Activated CD8-positive, alpha-beta T cell treated with anti-CD3 and anti-CD28 coated beads, Interleukin-2, amount 10 ng/mL, durations not matched to agents 7 days and 5 days (primary cell): ENCODE data around the gene TERT. TPM values are rescaled to one million over a fixed set of nuclear protein-coding genes. Genes with fewer than 3 reads are reported as not detected.
"Not testable (repeated sequence)": the region's sequence is repeated elsewhere in the genome, so short reads cannot be mapped to it uniquely, and the experiment has no call there.

Experiments
- ATAC-seq: fragments of 150-1000 bp; cut with Tn5 transposase; one replicate; pipeline ENCODE4 v1.10.0; 2021; ENCODE audit warnings: moderate library complexity
- CTCF ChIA-PET: fragments of 350-600 bp; sonication (Branson Sonifier 250); formaldehyde crosslinking; loops from one replicate; lab custom pipeline; 2021; ENCODE audit warnings: antibody characterized with exemption; lab: Charles Lee
- POLR2A ChIA-PET: fragments of 350-600 bp; sonication (Branson Sonifier 250); formaldehyde crosslinking; loops from one replicate; lab custom pipeline; 2021; ENCODE audit warnings: antibody characterized with exemption; lab: Charles Lee
- DNase-seq: peaks from one replicate; pipeline ENCODE4 v3.0.0-alpha.2; 2020
- H3K27ac Mint-ChIP-seq: one replicate; pipeline ENCODE4 v1.8.0; 2021; ENCODE audit warnings: mild to moderate bottlenecking, mixed read lengths
- H3K27me3 Mint-ChIP-seq: one replicate; pipeline ENCODE4 v1.8.0; 2021; ENCODE audit warnings: low read depth, mixed read lengths
- H3K36me3 Mint-ChIP-seq: one replicate; pipeline ENCODE4 v1.8.0; 2021; ENCODE audit warnings: low read depth, mixed read lengths
- H3K4me1 Mint-ChIP-seq: one replicate; pipeline ENCODE4 v1.8.0; 2021; ENCODE audit warnings: low read depth, mixed read lengths
- H3K4me3 Mint-ChIP-seq: one replicate; pipeline ENCODE4 v1.8.0; 2021; ENCODE audit warnings: mild to moderate bottlenecking, mixed read lengths
- H3K9me3 Mint-ChIP-seq: one replicate; pipeline ENCODE4 v1.8.0; 2022; ENCODE audit warnings: mixed read lengths; ENCODE audit not compliant: insufficient read depth
- total RNA-seq, 2 experiments: library from RNA; stranded (reverse); gene quantifications; one replicate each; pipeline ENCODE4 v1.2.3, GENCODE V29; 2021

TERT gene
- total RNA-seq, 2 experiments from 2014 or later = 0.29 to 0.44 TPM

GRCh38 chr5:1337489-1338195 lies 42.8 kb upstream of the TERT start:
- Mint-ChIP-seq H3K27ac (no peak overlapping the region), H3K27me3 (no peaks in the 10 kb centered on the region), H3K4me3 (no peak overlapping the region), H3K9me3 (no peaks in the 10 kb centered on the region), H3K36me3 (peaks cover 61% of the 10 kb centered on the region), H3K4me1 (peaks cover 7% of the 10 kb centered on the region)
- DNase-seq = no peak
- ATAC-seq = no peak
- ChIA-PET POLR2A (no interaction called here), CTCF (no interaction called here)

DNA sequence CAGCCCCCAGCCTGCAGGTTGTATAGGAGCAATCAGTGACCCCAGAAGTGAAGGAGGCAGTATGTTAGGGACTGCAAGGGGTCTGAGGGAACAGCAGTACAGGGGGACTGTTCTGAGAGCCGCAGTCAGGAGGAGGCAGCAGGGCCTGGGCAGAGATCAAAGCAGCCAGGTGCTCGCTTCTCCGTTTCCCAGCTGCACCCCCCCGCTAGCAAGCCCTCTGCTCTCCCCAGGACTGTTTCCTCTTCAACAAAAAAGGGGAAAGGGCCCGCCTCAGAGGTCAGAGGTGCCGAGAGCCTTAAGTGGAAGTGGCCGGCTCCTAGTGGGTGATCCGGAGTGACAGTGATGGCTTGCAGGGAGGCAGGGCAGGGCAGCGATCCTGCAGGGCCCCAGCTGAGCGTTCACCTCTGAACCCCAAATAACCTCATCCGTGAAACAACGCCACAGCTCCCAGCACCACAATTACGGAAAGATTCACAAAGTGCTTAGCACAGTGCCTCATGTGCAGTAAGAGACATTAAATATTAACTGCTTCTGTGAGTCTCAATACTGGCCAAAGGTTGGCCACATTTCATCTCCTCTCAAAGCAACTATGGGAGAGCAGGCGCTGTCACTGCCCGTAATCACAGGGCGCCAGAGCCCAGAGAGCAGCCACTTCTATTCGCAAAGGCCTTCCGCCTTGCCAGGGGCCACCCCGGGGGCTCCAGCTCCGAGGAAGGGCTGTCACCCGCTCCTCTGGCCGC lies 42.1 kb upstream of the TERT start:
- CTCF ChIA-PET = no interaction called here
- no peak overlapping the region for H3K4me3 Mint-ChIP-seq
- DNase-seq (no peak), ATAC-seq (no peak)
- H3K36me3 Mint-ChIP-seq = peaks cover 55% of the 10 kb centered on the region
- no peaks in the 10 kb centered on the region for H3K9me3 Mint-ChIP-seq
- H3K27me3 Mint-ChIP-seq = no peaks in the 10 kb centered on the region
- H3K4me1 Mint-ChIP-seq = peaks cover 7% of the 10 kb centered on the region
- H3K27ac Mint-ChIP-seq = no peak overlapping the region
- POLR2A ChIA-PET = no interaction called here

- no peak for DNase-seq
- Mint-ChIP-seq H3K27ac (no peak overlapping the region), H3K4me1 (peaks cover 5% of the 10 kb centered on the region), H3K4me3 (no peak overlapping the region), H3K36me3 (peaks cover 53% of the 10 kb centered on the region), H3K27me3 (no peaks in the 10 kb centered on the region), H3K9me3 (no peaks in the 10 kb centered on the region)
- ChIA-PET CTCF (no interaction called here), POLR2A (no interaction called here)
- no peak for ATAC-seq
These were observed 41.3 kb upstream of the TERT start for GRCh38 chr5:1336106-1336561.

DNA sequence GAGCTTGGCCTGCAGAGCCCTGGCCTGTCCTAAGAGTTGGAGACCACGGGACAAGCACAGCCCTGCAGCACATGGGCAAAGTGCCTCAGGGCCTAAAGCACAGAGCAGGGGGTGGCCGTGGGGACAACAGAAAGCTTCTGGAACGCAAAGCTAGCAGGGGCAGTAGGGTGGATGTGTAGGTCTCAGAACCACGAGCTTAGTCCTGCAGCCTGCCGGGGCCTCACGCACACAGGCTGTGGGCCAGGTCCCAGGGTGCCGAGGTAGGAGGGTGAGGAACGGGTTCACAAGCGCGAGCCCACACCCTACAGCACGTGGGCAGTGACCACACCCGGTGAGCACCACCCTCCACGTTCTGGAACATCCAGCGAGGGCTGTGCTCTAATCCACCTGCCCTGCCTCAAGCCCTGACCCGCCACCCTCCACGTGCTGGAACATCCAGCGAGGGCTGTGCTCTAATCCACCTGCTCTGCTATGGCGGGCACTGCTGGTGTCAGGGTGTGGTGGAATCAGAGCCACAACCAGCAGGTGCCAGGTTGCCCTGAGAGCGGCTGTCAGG lies 40.8 kb upstream of the TERT start:
- POLR2A ChIA-PET = no interaction called here
- H3K27ac Mint-ChIP-seq = no peak overlapping the region

DNA sequence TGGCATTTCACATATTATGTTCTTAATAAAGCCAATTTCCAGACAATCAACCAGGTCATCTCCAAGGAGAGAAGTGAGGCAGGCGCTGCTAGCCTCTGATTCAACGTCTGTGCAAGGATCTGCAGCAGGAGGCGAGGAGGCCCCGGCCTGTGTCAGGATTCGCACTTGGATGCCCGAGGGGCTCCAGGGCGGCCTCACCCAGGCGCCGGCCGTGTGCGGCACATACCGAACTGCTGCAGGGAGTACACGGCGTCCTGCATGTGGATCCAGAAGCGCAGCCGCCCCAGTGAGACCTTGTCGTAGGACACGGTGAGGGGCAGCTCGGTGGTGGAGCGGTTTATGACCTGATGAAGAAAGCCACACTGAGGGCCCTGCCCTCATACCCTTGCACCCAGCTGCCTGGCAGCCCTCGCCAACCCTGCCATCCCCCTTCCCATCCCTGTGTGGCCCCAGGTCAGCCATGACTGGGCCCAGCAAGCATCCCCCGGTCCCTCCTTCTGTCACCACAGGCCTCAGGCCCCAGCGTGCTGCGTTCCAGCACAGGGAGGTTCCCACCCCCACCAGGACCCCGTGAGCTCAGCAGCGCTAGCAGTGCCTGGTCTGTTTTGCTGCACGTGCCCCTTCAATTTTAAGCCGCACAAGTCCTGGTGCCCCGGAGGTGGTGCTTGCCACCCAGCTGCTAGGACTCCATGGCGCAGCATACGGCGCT lies 40.1 kb upstream of the TERT start:
- Mint-ChIP-seq H3K9me3 (no peaks in the 10 kb centered on the region), H3K27me3 (no peaks in the 10 kb centered on the region), H3K4me3 (no peak overlapping the region), H3K4me1 (peaks cover 5% of the 10 kb centered on the region), H3K36me3 (peaks cover 52% of the 10 kb centered on the region), H3K27ac (no peak overlapping the region)
- DNase-seq (no peak), ATAC-seq (no peak)
- POLR2A ChIA-PET = no interaction called here
- CTCF ChIA-PET = no interaction called here

More for the DNA sequence above, 40.8 kb upstream of the TERT start:
- Mint-ChIP-seq H3K4me1 (peaks cover 5% of the 10 kb centered on the region), H3K4me3 (no peak overlapping the region), H3K9me3 (no peaks in the 10 kb centered on the region), H3K27me3 (no peaks in the 10 kb centered on the region), H3K36me3 (peaks cover 55% of the 10 kb centered on the region)
- no peak for ATAC-seq
- no peak for DNase-seq
- CTCF ChIA-PET = no interaction called here

DNA sequence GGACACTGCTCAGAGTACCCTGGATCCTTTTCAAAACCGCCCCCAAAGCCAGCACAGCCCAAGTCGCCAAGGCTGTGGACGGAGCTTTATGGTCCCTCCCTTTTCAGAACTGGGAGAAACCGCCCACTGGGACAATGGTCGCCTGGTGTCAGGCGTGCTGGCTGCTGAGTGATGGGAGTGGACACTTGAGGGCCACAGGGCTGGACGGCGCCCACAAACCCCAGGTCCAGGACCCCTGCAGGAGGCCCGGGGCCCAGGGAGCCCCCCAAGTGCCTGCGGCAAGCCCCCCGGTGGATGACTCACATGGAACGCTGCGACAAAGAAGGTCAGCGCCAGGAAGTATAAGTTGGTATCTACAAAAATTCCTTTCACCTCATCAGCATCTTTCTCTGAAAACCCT lies 39.1 kb upstream of the TERT start:
- DNase-seq = no peak
- Mint-ChIP-seq H3K27me3 (no peaks in the 10 kb centered on the region), H3K4me1 (peaks cover 5% of the 10 kb centered on the region), H3K4me3 (no peak overlapping the region), H3K9me3 (no peaks in the 10 kb centered on the region), H3K27ac (no peak overlapping the region), H3K36me3 (peaks cover 51% of the 10 kb centered on the region)
- ChIA-PET POLR2A (interaction anchor here (0.6 kb wide), 1 partner anchor 11 kb away, joined by 3 read pairs; no protein-coding TSS in a partner anchor), CTCF (no interaction called here)
- ATAC-seq = no peak

- H3K4me1 Mint-ChIP-seq = not testable (repeated sequence)
- H3K36me3 Mint-ChIP-seq = peaks cover 49% of the 10 kb centered on the region
These were observed 38.4 kb upstream of the TERT start for GRCh38 chr5:1333286-1333685.

GRCh38 chr5:1332461-1333001 lies 37.7 kb upstream of the TERT start:
- ATAC-seq = peak; percentile 50
- Mint-ChIP-seq H3K27ac (peak overlapping the region; percentile 55), H3K4me3 (no peak overlapping the region), H3K4me1 (peaks cover 5% of the 10 kb centered on the region), H3K27me3 (no peaks in the 10 kb centered on the region), H3K36me3 (peaks cover 43% of the 10 kb centered on the region), H3K9me3 (no peaks in the 10 kb centered on the region)
- POLR2A ChIA-PET = no interaction called here
- CTCF ChIA-PET = no interaction called here
- DNase-seq = no peak

More at GRCh38 chr5:1333286-1333685, 38.4 kb upstream of the TERT start:
- H3K27ac Mint-ChIP-seq, CTCF ChIA-PET, H3K27me3 Mint-ChIP-seq, H3K4me3 Mint-ChIP-seq, H3K9me3 Mint-ChIP-seq, ATAC-seq, DNase-seq: not testable (repeated sequence)
- POLR2A ChIA-PET = interaction anchor here (0.6 kb wide), 1 partner anchor 12 kb away, joined by 3 read pairs; no protein-coding TSS in a partner anchor

- peak overlapping the region; percentile 61 for H3K27ac Mint-ChIP-seq
- POLR2A ChIA-PET = no interaction called here
These were observed 37.1 kb upstream of the TERT start for GRCh38 chr5:1331861-1332405.

GRCh38 chr5:1330847-1331831 lies 36.3 kb upstream of the TERT start:
- peaks cover 34% of the 10 kb centered on the region for H3K36me3 Mint-ChIP-seq
- no peak overlapping the region for H3K4me3 Mint-ChIP-seq
- H3K4me1 Mint-ChIP-seq = peaks cover 1% of the 10 kb centered on the region
- ChIA-PET CTCF (no interaction called here), POLR2A (no interaction called here)
- H3K27ac Mint-ChIP-seq = no peak overlapping the region
- ATAC-seq = peak; percentile 15
- DNase-seq = no peak
- no peaks in the 10 kb centered on the region for H3K27me3 Mint-ChIP-seq
- no peaks in the 10 kb centered on the region for H3K9me3 Mint-ChIP-seq

More at GRCh38 chr5:1331861-1332405, 37.1 kb upstream of the TERT start:
- H3K9me3 Mint-ChIP-seq = no peaks in the 10 kb centered on the region
- peaks cover 38% of the 10 kb centered on the region for H3K36me3 Mint-ChIP-seq
- DNase-seq (no peak), ATAC-seq (peak; percentile 31)
- peaks cover 5% of the 10 kb centered on the region for H3K4me1 Mint-ChIP-seq
- CTCF ChIA-PET = no interaction called here
- no peaks in the 10 kb centered on the region for H3K27me3 Mint-ChIP-seq
- no peak overlapping the region for H3K4me3 Mint-ChIP-seq
